K562 (cell line): ENCODE data around the gene RASSF3. TPM values are rescaled to one million over a fixed set of nuclear protein-coding genes. Genes with fewer than 3 reads are reported as not detected.

Experiments used
- ELF1 ChIP-seq: fragments of 200-800 bp; sonication (Bioruptor generic); IDR thresholded peaks from 2 replicates; pipeline ENCODE4 v1.6.1; 2016; ENCODE audit warnings: missing genetic modification characterization, missing compliant biosample characterization
- HDAC1 ChIP-seq, 2 experiments: fragments of 450-650 bp; IDR thresholded peaks; 2 replicates each; pipeline ENCODE4 v1.6.1; 2016 to 2017; ENCODE audit warnings: inconsistent platforms in 1 of 2, mild to moderate bottlenecking in 1 of 2, moderate library complexity in 1 of 2
- HDAC2 ChIP-seq: fragments of 450-650 bp; IDR thresholded peaks from 2 replicates; pipeline ENCODE4 v1.6.1; 2016; ENCODE audit warnings: mild to moderate bottlenecking
- KDM4B ChIP-seq, 2 experiments: fragments of 450-650 bp in 1 of 2; sonication (generic) in 1 of 2; IDR thresholded peaks; 2 replicates each; pipeline ENCODE4 v1.6.1; 2016 to 2017; ENCODE audit warnings: borderline replicate concordance in 2 of 2, antibody characterized with exemption in 1 of 2, low read depth in 1 of 2, mild to moderate bottlenecking in 1 of 2
- MTA3 ChIP-seq: fragments of 450-650 bp; formaldehyde crosslinking; IDR thresholded peaks from 2 replicates; pipeline ENCODE4 v1.6.1; 2017; ENCODE audit warnings: mild to moderate bottlenecking, borderline replicate concordance
- RBBP5 ChIP-seq: fragments of 200-600 bp; sonication (generic); IDR thresholded peaks from 2 replicates; pipeline ENCODE4 v1.6.1; 2012; ENCODE audit warnings: borderline replicate concordance, mild to moderate bottlenecking, low read length, control low read depth, inconsistent platforms; ENCODE audit not compliant: insufficient read depth, poor library complexity, severe bottlenecking
- SAP30 ChIP-seq: fragments of 200-600 bp; sonication (generic); IDR thresholded peaks from 2 replicates; pipeline ENCODE4 v1.6.1; 2012; ENCODE audit warnings: borderline replicate concordance, low read depth, mild to moderate bottlenecking, moderate library complexity, low read length, control low read depth, inconsistent platforms; ENCODE audit not compliant: insufficient read depth, poor library complexity, severe bottlenecking
- SMAD3 ChIP-seq: fragments of 450-650 bp; formaldehyde crosslinking; conservative IDR thresholded peaks from 2 replicates; pipeline ENCODE4 v1.4.0; 2020; ENCODE audit warnings: mild to moderate bottlenecking
- TCFL5 ChIP-seq: fragments of 250-450 bp; sonication (Bioruptor Pico); conservative IDR thresholded peaks from 2 replicates; pipeline ENCODE4 v1.6.1; 2021; ENCODE audit warnings: mild to moderate bottlenecking, moderate library complexity, matching md5 sums
- U2AF2 ChIP-seq: fragments of 200-400 bp; formaldehyde crosslinking; optimal IDR thresholded peaks from 2 replicates; pipeline ENCODE3; 2017; ENCODE audit warnings: low read depth, mild to moderate bottlenecking, low read length
- ZBTB7A ChIP-seq: IDR thresholded peaks from 2 replicates; pipeline ENCODE4 v1.6.1; 2011; ENCODE audit warnings: low read depth, mild to moderate bottlenecking, low read length, moderate library complexity, borderline replicate concordance; ENCODE audit not compliant: control insufficient read depth
- ZFX ChIP-seq: sonication (generic); formaldehyde crosslinking; IDR thresholded peaks from 2 replicates; pipeline ENCODE4 v1.8.0; 2022; ENCODE audit warnings: mild to moderate bottlenecking, missing genetic modification reagents, moderate library complexity
- ZNF121 ChIP-seq: sonication (generic); formaldehyde crosslinking; conservative IDR thresholded peaks from 2 replicates; pipeline ENCODE4 v1.8.0; 2022; ENCODE audit warnings: missing genetic modification reagents
- ZNF197 ChIP-seq: fragments of 200-800 bp; sonication (Bioruptor generic); IDR thresholded peaks from 2 replicates; pipeline ENCODE4 v1.6.1; 2016; ENCODE audit warnings: low read depth, missing genetic modification characterization, missing compliant biosample characterization
- polyA plus RNA-seq, 8 experiments: library from polyadenylated mRNA; depleted of rRNA in 4 of 8; stranded (reverse) in 5 of 8; unstranded in 3 of 8; fragments of >200 nt; fragmentation: Nextera tagmentation in 2 of 8; fragmentation: Illumina TruSeq in 1 of 8; extraction: Ambion mirVana in 2 of 8; extraction: Trizol in 1 of 8; gene quantifications; 2 replicates each; pipeline versions ENCODE4 v1.2.1 to v1.2.3, GENCODE V29; 2011 to 2014; ENCODE audit warnings: inconsistent platforms in 1 of 8, missing spikeins in 1 of 8
- total RNA-seq, 7 experiments: library from RNA; depleted of rRNA in 6 of 7; stranded (reverse); fragments of >200 nt in 6 of 7; fragmentation: Illumina TruSeq in 2 of 7; extraction: Trizol in 2 of 7; gene quantifications; 2 replicates each; pipeline versions ENCODE4 v1.2.1 to v1.2.3, GENCODE V29; 2011 to 2021; ENCODE audit warnings: low replicate concordance in 1 of 7
- TF ChIP-seq, protein P1 (sequence below), 2 experiments: fragments of 450-650 bp; conservative IDR thresholded peaks; 2 replicates each; pipeline ENCODE4 v1.6.1; 2017; ENCODE audit warnings: mild to moderate bottlenecking in 2 of 2, moderate library complexity in 2 of 2
- TF ChIP-seq, protein P2 (sequence below): sonication (generic); formaldehyde crosslinking; IDR thresholded peaks from 2 replicates; pipeline ENCODE4 v1.8.0; 2022; ENCODE audit warnings: missing genetic modification reagents, mild to moderate bottlenecking, borderline replicate concordance
- TF ChIP-seq, protein P3 (sequence below): fragments of 250-450 bp; sonication (Bioruptor Pico); IDR thresholded peaks from 2 replicates; pipeline ENCODE4 v1.8.0; 2022; ENCODE audit warnings: inconsistent platforms
- TF ChIP-seq, protein P4 (sequence below): fragments of 250-450 bp; sonication (Bioruptor Pico); IDR thresholded peaks from 2 replicates; pipeline ENCODE4 v1.5.1; 2021; ENCODE audit warnings: mild to moderate bottlenecking
- TF ChIP-seq, protein P5 (sequence below): fragments of 250-450 bp; sonication (Bioruptor Pico); IDR thresholded peaks from 2 replicates; pipeline ENCODE4 v1.5.0; 2020; ENCODE audit warnings: mild to moderate bottlenecking

RASSF3 gene
- total and polyA plus RNA-seq, 9 of the 15 experiments (the other 6 are each of a cell fraction or from before 2014, with no cell fraction given), result 3.7 to 39.2 (median 20.2) TPM

DNA sequence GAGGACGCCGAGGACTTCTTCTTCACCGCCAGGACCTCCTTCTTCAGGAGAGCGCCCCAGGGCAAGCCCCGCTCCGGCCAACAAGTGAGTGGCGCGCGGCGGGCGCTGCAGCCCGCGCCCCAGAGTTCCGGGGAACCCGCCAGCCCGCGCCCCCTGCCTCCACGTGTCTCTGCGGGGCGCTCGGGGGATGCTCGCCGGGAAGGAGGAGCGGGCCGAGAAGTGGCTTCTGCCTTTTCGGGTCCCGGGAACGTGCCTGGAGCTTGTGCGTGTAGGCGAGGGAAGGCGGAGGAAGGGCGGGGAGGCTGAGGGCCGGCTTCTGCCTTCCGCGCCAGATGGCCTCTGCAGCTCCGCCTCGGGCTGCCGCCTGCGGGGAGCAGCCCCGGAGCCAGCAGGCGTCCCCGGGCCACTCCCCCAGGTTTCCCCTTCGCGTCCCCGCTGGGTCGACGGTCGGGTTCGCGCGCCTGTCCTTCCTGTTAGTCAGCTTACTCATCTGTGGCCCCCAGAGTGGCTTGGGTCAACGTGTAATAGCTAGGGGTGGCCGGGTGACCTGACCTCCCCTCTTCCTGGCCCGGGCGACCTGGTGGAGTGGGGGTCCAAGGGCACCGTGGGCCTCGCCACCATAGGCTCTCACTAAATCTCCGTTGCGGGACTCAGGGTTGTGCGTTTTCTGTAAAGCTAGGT, 505 bp downstream of the RASSF3 start (continued):
- TF ChIP-seq, protein P1, sequence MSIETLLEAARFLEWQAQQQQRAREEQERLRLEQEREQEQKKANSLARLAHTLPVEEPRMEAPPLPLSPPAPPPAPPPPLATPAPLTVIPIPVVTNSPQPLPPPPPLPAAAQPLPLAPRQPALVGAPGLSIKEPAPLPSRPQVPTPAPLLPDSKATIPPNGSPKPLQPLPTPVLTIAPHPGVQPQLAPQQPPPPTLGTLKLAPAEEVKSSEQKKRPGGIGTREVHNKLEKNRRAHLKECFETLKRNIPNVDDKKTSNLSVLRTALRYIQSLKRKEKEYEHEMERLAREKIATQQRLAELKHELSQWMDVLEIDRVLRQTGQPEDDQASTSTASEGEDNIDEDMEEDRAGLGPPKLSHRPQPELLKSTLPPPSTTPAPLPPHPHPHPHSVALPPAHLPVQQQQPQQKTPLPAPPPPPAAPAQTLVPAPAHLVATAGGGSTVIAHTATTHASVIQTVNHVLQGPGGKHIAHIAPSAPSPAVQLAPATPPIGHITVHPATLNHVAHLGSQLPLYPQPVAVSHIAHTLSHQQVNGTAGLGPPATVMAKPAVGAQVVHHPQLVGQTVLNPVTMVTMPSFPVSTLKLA (conservative IDR thresholded peaks at IDR 0.05), result peak; percentile 78 to 89
- TF ChIP-seq SMAD3 (CRISPR knock-in tag) (no peak), ELF1 (no peak), TCFL5 (CRISPR knock-in tag) (no peak), SAP30 (peak; percentile 70), HDAC1 (IDR thresholded peaks at IDR 0.05) (peak in 1 of 2 experiments; percentile 81; a peak in 2 of 4 replicates), U2AF2 (no peak), ZFX (CRISPR knock-in tag) (peak; percentile 68), MTA3 (0 out of 2 replicates have a peak, but pooled peaks have one; percentile 60), ZNF197 (CRISPR knock-in tag) (no peak), ZBTB7A (peak; percentile 47; the same call in 1 of the 2 replicates), KDM4B (IDR thresholded peaks at IDR 0.05; ENCODE audit: borderline replicate concordance in 2 of 2, low read depth in 1 of 2) (no peak), RBBP5 (peak; percentile 61), ZNF121 (CRISPR knock-in tag) (no peak), HDAC2 (no peak)
- TF ChIP-seq, protein P2, sequence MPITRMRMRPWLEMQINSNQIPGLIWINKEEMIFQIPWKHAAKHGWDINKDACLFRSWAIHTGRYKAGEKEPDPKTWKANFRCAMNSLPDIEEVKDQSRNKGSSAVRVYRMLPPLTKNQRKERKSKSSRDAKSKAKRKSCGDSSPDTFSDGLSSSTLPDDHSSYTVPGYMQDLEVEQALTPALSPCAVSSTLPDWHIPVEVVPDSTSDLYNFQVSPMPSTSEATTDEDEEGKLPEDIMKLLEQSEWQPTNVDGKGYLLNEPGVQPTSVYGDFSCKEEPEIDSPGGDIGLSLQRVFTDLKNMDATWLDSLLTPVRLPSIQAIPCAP (CRISPR knock-in tag), result no peak
- TF ChIP-seq, protein P3, sequence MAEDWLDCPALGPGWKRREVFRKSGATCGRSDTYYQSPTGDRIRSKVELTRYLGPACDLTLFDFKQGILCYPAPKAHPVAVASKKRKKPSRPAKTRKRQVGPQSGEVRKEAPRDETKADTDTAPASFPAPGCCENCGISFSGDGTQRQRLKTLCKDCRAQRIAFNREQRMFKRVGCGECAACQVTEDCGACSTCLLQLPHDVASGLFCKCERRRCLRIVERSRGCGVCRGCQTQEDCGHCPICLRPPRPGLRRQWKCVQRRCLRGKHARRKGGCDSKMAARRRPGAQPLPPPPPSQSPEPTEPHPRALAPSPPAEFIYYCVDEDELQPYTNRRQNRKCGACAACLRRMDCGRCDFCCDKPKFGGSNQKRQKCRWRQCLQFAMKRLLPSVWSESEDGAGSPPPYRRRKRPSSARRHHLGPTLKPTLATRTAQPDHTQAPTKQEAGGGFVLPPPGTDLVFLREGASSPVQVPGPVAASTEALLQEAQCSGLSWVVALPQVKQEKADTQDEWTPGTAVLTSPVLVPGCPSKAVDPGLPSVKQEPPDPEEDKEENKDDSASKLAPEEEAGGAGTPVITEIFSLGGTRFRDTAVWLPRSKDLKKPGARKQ (CRISPR knock-in tag), result no peak
- TF ChIP-seq, protein P4, sequence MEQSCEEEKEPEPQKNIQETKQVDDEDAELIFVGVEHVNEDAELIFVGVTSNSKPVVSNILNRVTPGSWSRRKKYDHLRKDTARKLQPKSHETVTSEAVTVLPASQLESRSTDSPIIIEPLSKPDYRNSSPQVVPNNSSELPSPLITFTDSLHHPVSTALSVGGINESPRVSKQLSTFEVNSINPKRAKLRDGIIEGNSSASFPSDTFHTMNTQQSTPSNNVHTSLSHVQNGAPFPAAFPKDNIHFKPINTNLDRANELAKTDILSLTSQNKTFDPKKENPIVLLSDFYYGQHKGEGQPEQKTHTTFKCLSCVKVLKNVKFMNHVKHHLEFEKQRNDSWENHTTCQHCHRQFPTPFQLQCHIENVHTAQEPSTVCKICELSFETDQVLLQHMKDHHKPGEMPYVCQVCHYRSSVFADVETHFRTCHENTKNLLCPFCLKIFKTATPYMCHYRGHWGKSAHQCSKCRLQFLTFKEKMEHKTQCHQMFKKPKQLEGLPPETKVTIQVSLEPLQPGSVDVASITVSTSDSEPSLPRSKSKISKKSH, result no peak
- TF ChIP-seq, protein P5, sequence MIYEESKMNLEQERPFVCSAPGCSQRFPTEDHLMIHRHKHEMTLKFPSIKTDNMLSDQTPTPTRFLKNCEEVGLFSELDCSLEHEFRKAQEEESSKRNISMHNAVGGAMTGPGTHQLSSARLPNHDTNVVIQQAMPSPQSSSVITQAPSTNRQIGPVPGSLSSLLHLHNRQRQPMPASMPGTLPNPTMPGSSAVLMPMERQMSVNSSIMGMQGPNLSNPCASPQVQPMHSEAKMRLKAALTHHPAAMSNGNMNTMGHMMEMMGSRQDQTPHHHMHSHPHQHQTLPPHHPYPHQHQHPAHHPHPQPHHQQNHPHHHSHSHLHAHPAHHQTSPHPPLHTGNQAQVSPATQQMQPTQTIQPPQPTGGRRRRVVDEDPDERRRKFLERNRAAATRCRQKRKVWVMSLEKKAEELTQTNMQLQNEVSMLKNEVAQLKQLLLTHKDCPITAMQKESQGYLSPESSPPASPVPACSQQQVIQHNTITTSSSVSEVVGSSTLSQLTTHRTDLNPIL, result no peak
